Dendritic cell treated with granulocyte-macrophage colony-stimulating factor and Interleukin-4, amounts not matched to agents 40 ng/mL and 50 ng/mL, for 4 days (primary cell): ENCODE data around the gene MED12.
A peak's percentile ranks its signal among the peaks of the same experiment; 100 is the strongest.

ENCODE experiments used
- H3K27ac Mint-ChIP-seq: one replicate; pipeline ENCODE4 v1.8.0; 2022; ENCODE audit warnings: mild to moderate bottlenecking, mixed read lengths
- H3K27me3 Mint-ChIP-seq: one replicate; pipeline ENCODE4 v1.8.0; 2022; ENCODE audit warnings: mild to moderate bottlenecking, mixed read lengths
- H3K36me3 Mint-ChIP-seq: one replicate; pipeline ENCODE4 v1.8.0; 2022; ENCODE audit warnings: low read depth, mixed read lengths
- H3K4me1 Mint-ChIP-seq: one replicate; pipeline ENCODE4 v1.8.0; 2022; ENCODE audit warnings: low read depth, mixed read lengths
- H3K4me3 Mint-ChIP-seq: one replicate; pipeline ENCODE4 v1.8.0; 2022; ENCODE audit warnings: mild to moderate bottlenecking, moderate library complexity, mixed read lengths
- H3K9me3 Mint-ChIP-seq: one replicate; pipeline ENCODE4 v1.8.0; 2022; ENCODE audit warnings: mixed read lengths
- intact Hi-C: fragments of 100-400 bp; cut with micrococcal nuclease; formaldehyde crosslinking; loops from one replicate; pipeline ENCODE4 v1.15.0; 2022

Gene MED12

DNA sequence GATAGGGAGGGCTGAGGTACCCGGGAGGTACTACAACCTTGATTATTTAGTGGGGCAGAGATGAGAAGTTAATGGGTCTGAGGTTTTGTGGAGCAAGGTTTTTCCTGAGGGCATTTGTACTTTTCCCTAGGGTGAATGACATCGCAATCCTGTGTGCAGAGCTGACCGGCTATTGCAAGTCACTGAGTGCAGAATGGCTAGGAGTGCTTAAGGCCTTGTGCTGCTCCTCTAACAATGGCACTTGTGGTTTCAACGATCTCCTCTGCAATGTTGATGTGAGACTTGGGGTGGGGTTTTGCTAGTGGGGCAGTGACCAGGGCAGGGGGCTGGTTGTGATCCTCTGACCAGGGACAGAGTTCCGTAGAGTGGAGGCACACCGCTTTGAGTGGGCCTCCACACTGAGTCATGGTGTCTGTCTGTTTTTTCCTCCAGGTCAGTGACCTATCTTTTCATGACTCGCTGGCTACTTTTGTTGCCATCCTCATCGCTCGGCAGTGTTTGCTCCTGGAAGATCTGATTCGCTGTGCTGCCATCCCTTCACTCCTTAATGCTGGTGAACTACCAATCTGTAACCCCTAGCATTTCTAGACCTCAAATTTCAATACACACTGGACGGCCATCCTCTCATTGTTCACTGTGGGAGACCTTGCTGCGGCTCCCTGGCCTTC lies 9.9 kb downstream of the MED12 start:
- Mint-ChIP-seq H3K36me3 (peaks cover 100% of the 10 kb centered on the region), H3K27me3 (no peaks in the 10 kb centered on the region), H3K4me3 (no peak overlapping the region), H3K9me3 (no peaks in the 10 kb centered on the region), H3K27ac (peak overlapping the region; percentile 67), H3K4me1 (peaks cover 30% of the 10 kb centered on the region)
- intact Hi-C loops, result loop anchor here (5.0 kb wide), 1 partner anchor 131 kb away; no protein-coding TSS in a partner anchor

DNA sequence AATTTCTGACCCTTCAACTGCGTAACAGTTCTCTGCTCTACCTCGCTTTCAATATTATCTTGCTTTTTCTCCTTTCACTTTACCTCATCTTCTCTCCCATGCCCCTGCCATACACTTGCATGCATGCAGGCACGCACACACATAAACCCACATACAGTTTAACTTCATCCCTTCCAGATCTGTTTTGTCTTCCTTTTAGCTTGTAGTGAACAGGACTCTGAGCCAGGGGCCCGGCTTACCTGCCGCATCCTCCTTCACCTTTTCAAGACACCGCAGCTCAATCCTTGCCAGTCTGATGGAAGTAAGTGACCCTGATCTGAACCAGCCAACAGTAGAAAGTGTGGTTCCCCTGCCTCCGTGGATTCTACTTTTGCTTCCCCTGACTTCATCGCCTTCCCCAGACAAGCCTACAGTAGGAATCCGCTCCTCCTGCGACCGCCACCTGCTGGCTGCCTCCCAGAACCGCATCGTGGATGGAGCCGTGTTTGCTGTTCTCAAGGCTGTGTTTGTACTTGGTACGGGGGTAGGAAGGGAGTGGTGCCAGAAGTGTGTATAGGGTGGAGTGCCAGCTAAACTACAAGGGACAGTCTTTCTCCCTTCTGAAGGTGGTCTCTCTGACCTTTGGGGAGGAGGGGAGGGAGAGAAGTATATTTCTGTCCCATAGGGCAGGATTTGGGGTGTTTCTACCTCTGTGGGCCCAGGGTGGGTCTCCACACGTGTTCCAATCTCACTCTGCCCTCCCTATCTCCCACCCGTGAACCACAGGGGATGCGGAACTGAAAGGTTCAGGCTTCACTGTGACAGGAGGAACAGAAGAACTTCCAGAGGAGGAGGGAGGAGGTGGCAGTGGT lies 10.7 kb downstream of the MED12 start:
- no peak overlapping the region for H3K4me3 Mint-ChIP-seq
- peaks cover 30% of the 10 kb centered on the region for H3K4me1 Mint-ChIP-seq
- intact Hi-C loops, result loop anchor here (1.0 to 5.0 kb wide), 3 partner anchors 31 to 159 kb away; no protein-coding TSS in a partner anchor
- peaks cover 100% of the 10 kb centered on the region for H3K36me3 Mint-ChIP-seq
- peak overlapping the region; percentile 67 for H3K27ac Mint-ChIP-seq
- no peaks in the 10 kb centered on the region for H3K9me3 Mint-ChIP-seq
- H3K27me3 Mint-ChIP-seq, result no peaks in the 10 kb centered on the region

DNA sequence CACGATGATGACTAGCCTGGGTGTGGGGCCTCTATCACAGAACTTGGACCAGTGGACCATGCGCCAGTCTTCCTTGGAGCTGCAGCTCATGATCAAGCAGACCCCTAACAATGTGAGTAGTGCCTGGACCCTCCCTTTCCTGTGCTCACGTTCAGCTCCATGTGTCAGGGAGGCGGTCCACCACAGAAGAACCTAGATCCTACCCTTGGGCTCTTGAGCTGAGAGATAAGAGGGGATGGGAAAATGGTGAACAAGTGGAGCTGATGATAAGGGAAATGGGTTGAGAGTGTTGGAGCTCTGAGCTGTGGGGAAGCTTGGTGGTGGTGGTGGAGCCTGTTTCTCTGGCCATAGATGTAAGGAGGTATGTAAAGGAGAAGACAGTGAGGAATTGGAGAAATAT lies 13.1 kb downstream of the MED12 start:
- Mint-ChIP-seq H3K27me3 (no peaks in the 10 kb centered on the region), H3K27ac (no peak overlapping the region), H3K4me3 (no peak overlapping the region), H3K36me3 (peaks cover 100% of the 10 kb centered on the region), H3K9me3 (no peaks in the 10 kb centered on the region), H3K4me1 (peaks cover 24% of the 10 kb centered on the region)
- intact Hi-C loops, result no loop called here

DNA sequence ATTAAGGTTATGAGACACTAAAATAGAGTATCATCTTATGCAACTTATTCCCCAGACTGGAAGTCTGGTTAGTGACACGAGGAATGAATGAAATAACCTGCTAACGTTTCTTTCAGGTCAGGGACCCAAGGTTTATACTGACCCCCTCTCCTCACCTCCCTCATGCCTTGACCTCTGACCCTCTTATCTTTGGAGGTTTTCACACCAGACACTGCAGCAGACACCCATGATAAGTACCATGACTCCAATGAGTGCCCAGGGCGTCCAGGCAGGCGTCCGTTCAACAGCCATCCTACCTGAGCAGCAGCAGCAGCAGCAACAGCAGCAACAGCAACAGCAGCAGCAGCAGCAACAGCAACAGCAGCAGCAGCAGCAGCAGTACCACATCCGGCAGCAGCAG lies 22.0 kb downstream of the MED12 start:
- no peak overlapping the region for H3K27ac Mint-ChIP-seq
- H3K4me3 Mint-ChIP-seq, result no peak overlapping the region
- no peaks in the 10 kb centered on the region for H3K9me3 Mint-ChIP-seq
- H3K27me3 Mint-ChIP-seq, result no peaks in the 10 kb centered on the region
- intact Hi-C loops, result no loop called here
- peaks cover 79% of the 10 kb centered on the region for H3K36me3 Mint-ChIP-seq
- H3K4me1 Mint-ChIP-seq, result peaks cover 33% of the 10 kb centered on the region

DNA sequence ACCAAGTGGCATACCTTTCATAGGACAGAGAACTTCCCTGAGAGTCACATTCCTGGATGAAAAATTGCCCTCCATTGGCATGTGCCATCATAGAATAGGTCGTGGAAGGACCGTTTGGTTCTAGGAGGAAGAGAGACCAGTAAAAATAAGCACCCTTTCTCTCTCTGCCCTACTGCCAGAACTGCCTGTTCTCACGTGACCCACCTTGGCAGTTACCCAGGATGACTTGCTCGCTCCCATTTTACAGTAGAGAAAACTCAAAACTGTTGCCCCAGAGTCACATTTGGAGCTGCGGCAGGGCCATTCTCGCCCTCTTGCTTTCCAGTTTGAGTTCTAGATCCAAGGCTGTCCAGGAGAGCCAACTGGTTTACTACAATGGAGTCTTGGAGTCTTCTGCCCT lies 25.1 kb downstream of the MED12 start:
- Mint-ChIP-seq H3K9me3 (no peaks in the 10 kb centered on the region), H3K4me3 (no peak overlapping the region), H3K27me3 (no peaks in the 10 kb centered on the region), H3K4me1 (peaks cover 50% of the 10 kb centered on the region), H3K36me3 (peaks cover 48% of the 10 kb centered on the region), H3K27ac (peak overlapping the region; percentile 73)
- intact Hi-C loops, result no loop called here

DNA sequence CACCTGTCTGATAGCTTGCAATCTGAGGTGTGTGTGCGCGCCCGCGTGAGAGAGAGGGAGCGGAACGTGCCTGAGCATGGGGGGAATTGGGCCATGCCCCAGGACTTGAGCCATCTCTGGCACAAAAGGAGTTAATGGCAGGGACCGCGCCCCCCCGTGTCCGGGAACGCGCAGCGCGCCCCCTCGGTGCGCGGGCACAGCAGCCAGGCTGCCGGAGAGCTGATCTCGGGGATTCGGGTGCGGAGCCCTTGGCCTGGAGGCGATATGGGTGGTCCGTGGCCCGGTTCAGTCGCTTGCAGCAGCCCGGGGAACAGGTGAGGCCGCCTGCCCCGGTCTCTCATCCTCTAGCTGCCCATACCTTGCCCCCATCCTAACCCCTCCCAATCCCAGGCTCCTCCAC lies 26.3 kb downstream of the MED12 start, which contains the start of gene NLGN3:
Gene NLGN3, plus strand, starts transcription at position 191 of the 400 bp plus-strand sequence. CDS start 2,909 bp downstream, outside the sequence.
- Mint-ChIP-seq H3K4me3 (no peak within 1 kb of the TSS), H3K9me3 (no peaks in the 10 kb centered on the region), H3K36me3 (peaks cover 37% of the 10 kb centered on the region), H3K4me1 (peaks cover 50% of the 10 kb centered on the region), H3K27me3 (no peaks in the 10 kb centered on the region), H3K27ac (peak within 1 kb of the TSS; percentile 73)
- intact Hi-C loops, result no loop called here

DNA sequence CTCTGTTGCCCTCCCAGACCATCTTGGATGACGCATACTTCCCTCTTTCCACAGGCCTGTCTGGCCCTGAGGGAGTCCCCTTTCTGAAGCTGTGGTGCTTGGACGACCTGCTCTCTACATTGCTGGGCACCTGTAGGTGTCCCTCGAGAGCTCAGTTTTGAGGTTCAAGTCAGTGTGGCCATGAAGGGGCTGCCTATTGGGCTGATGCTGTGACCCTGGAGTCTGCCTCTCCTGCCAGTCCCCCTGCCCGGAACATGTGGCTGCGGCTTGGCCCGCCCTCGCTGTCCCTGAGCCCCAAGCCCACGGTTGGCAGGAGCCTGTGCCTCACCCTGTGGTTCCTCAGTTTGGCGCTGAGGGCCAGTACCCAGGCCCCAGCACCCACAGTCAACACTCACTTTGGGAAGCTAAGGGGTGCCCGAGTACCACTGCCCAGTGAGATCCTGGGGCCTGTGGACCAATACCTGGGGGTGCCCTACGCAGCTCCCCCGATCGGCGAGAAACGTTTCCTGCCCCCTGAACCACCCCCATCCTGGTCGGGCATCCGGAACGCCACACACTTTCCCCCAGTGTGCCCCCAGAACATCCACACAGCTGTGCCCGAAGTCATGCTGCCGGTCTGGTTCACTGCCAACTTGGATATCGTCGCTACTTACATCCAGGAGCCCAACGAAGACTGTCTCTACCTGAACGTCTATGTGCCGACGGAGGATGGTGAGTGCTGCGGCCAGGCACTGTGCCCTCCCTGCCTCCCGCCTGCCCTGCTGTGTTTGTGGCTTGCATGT lies 29.3 kb downstream of the MED12 start:
- Mint-ChIP-seq H3K27ac (peak overlapping the region; percentile 53), H3K27me3 (no peaks in the 10 kb centered on the region), H3K36me3 (peaks cover 15% of the 10 kb centered on the region), H3K4me3 (no peak overlapping the region), H3K9me3 (no peaks in the 10 kb centered on the region), H3K4me1 (peaks cover 67% of the 10 kb centered on the region)
- intact Hi-C loops, result no loop called here

DNA sequence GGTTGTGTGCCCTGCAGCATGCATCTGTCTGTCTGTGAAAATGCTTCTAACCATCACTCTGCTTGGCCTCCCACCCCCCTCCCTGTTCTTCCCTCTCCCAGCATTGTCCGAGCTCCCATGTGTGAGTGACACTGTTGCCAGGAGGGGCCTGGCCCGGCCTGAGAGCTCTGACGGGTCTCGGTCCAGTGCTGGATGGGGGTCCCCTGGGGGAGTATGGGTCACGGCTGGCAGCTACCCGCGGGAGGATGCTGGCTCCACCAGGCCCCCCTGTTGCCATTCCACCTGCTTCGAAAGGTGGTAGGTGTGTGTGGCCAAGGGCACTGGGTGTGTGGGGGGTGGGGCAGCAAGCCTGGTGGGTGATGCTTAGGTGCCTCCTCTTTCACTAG lies 29.9 kb downstream of the MED12 start:
- H3K4me1 Mint-ChIP-seq, result peaks cover 70% of the 10 kb centered on the region
- no peak overlapping the region for H3K27ac Mint-ChIP-seq
- H3K9me3 Mint-ChIP-seq, result no peaks in the 10 kb centered on the region
- intact Hi-C loops, result no loop called here
- H3K36me3 Mint-ChIP-seq, result peaks cover 15% of the 10 kb centered on the region
- H3K27me3 Mint-ChIP-seq, result no peaks in the 10 kb centered on the region
- no peak overlapping the region for H3K4me3 Mint-ChIP-seq

DNA sequence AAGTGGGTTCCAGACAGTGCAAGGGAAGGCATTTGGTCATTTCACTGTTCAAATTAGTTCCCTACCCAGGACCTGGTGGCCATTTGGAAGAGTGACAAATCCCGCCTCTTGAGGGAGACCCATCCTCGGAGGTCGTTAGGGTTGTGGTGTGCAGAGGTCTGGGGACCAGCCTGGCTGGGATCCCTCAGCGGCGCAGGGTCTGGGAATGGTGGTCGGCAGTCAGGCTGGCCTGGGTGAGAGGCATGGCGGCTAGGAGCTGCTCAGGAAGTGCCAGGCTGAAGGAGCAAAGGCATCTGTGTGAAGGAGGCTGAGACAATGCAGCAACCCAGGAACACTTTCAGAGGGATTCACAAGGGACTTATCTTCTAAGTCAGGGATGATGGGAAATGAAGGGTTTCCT lies 33.0 kb downstream of the MED12 start:
- H3K4me1 Mint-ChIP-seq, result peaks cover 67% of the 10 kb centered on the region
- intact Hi-C loops, result no loop called here
- H3K27me3 Mint-ChIP-seq, result no peaks in the 10 kb centered on the region
- H3K9me3 Mint-ChIP-seq, result no peaks in the 10 kb centered on the region
- H3K36me3 Mint-ChIP-seq, result peaks cover 29% of the 10 kb centered on the region
- H3K27ac Mint-ChIP-seq, result peak overlapping the region; percentile 30
- H3K4me3 Mint-ChIP-seq, result no peak overlapping the region

DNA sequence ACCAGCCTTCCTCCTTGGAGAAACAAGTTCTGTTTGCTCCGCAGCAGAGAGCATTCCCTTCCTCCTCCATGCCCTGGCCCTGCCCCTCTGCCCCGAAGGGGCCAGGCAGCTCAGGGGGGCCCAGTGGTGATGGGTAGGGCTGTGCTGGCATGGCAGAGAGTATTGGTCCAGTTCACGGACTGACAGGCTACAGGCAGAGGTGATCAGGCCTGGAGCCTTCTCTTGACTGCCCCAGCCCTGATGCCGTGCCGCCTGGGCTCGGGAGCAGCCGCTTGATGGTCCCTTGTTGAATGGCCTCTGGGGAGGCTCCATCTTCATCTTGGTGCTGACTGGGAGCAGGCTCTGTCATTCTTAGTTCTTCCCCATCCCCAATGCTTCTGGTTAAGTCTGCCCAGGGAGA lies 35.8 kb downstream of the MED12 start:
- H3K27me3 Mint-ChIP-seq, result no peaks in the 10 kb centered on the region
- no peaks in the 10 kb centered on the region for H3K9me3 Mint-ChIP-seq
- H3K4me1 Mint-ChIP-seq, result peaks cover 52% of the 10 kb centered on the region
- peaks cover 41% of the 10 kb centered on the region for H3K36me3 Mint-ChIP-seq
- intact Hi-C loops, result no loop called here
- H3K27ac Mint-ChIP-seq, result peak overlapping the region; percentile 38
- H3K4me3 Mint-ChIP-seq, result no peak overlapping the region

DNA sequence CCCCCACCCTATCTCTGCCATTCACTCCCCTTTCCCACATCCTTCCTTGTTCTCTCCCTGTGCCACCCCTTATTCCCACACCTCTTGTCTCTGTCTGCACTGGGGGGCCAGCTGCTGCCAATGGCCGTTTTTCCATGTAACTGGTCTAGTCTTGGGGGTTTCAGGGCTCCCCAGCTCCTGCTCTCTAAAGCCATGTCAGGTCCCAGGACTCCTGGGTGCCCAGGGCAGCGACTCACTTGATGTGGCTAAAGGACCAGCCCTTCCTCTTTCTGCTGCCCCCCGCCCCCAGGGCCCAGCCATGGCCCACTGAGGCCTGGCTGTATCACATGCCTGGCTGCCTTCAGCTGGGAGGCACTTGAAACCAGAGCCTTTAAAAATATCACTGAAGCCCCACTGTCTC lies 36.2 kb downstream of the MED12 start:
- H3K27ac Mint-ChIP-seq, result peak overlapping the region; percentile 38

DNA sequence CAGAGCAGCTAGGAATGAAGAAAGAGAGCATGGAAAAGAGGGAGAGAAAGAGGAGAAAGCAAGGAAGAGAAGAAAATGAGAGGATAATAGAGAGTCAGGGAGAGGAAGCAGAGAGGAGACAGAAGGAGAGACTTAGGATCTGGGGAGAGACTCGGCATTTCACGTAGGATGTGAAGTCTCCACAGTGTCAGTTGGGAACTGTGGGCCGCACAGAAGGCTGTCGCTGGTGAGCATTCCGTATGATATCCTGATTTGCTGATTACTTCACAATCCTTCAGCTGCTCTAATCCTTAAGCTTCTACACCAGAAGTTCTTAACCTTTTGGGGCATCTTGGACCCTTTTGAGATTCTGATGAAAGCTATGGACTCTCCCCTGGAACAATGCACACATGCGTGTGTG lies 40.2 kb downstream of the MED12 start:
- H3K36me3 Mint-ChIP-seq, result peaks cover 44% of the 10 kb centered on the region
- H3K4me1 Mint-ChIP-seq, result peaks cover 36% of the 10 kb centered on the region
- no peak overlapping the region for H3K4me3 Mint-ChIP-seq
- intact Hi-C loops, result no loop called here
- H3K27ac Mint-ChIP-seq, result peak overlapping the region; percentile 16
- no peaks in the 10 kb centered on the region for H3K27me3 Mint-ChIP-seq
- no peaks in the 10 kb centered on the region for H3K9me3 Mint-ChIP-seq

More for the DNA sequence above, 36.2 kb downstream of the MED12 start:
- intact Hi-C loops, result no loop called here
- Mint-ChIP-seq H3K36me3 (peaks cover 43% of the 10 kb centered on the region), H3K4me3 (no peak overlapping the region), H3K9me3 (no peaks in the 10 kb centered on the region), H3K4me1 (peaks cover 52% of the 10 kb centered on the region), H3K27me3 (no peaks in the 10 kb centered on the region)

DNA sequence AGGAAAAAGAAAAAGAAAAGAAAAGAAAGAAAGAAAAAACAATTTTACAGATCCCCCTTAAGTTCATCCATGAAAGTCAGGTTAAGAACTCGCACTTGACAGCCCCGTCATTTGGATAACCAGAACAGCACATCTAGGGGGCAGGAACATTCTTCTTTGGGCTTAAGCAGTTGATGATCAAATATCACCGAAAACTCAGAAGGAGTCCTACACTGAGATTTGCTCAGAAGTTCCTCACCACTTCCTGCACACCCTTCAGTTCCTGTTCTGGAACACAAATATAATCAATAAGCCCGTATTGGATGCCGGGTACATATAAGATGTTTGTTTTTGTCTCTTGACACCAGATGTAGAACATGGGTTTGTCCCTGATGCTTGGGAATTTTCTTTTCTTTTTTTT lies 40.9 kb downstream of the MED12 start:
- Mint-ChIP-seq H3K4me1 (peaks cover 38% of the 10 kb centered on the region), H3K4me3 (no peak overlapping the region), H3K27me3 (no peaks in the 10 kb centered on the region), H3K9me3 (no peaks in the 10 kb centered on the region), H3K27ac (no peak overlapping the region), H3K36me3 (peaks cover 46% of the 10 kb centered on the region)
- intact Hi-C loops, result no loop called here

DNA sequence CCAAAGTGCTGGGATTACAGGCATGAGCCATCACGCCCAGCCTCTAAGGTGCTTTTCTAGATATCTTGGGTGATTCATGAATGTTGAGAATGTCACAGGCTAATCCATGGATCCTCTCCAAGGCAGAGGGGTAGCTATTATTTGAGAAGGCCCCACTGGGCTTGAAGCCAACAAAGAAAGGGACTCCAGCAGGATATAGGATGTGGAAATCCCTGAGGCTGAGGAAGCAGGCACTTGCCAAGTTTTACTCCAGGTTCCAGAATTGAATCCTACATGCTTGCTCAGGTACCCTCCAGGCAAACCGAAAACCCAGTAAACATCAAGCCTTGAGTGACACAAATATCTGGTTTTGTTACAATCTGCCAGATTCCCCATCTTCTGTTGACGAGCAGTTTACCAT lies 42.1 kb downstream of the MED12 start:
- intact Hi-C loops, result no loop called here
- Mint-ChIP-seq H3K27me3 (no peaks in the 10 kb centered on the region), H3K4me1 (peaks cover 28% of the 10 kb centered on the region), H3K4me3 (no peak overlapping the region), H3K27ac (no peak overlapping the region), H3K9me3 (no peaks in the 10 kb centered on the region), H3K36me3 (peaks cover 47% of the 10 kb centered on the region)
